ENCODE data around the gene ZNRF1. TPM values are rescaled to one million over a fixed set of nuclear protein-coding genes. Genes with fewer than 3 reads are reported as not detected.

Gene ZNRF1
- total and polyA plus RNA-seq, 5 donors from 2014 or later = 3.2 to 15.1 (median 6.2) TPM

DNA sequence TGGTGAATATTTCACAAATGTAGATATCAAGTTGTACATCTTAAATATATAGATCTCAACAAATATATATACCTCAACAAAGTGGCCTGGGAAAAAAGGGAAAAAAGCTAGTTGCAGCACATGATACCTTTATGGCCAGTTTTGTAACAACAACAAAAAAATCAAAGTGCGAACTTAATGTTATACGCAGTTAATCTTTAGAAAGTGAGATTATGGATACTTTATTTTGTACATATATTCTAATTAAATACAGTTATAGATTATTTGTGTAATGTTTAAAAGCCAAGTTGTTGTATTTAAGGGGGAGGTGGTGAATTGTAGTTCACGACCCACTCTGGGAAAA is 149.1 kb downstream of the ZNRF1 start:
- peaks cover 4 to 18% (median 9%) of the 10 kb centered on the region in 7 donors for H3K9me3 Mint-ChIP-seq
- peak overlapping the region in 2 of 3 donors; percentile 15 to 83 for H3K27ac Mint-ChIP-seq
- Histone ChIP-seq H3K4me3 (ENCODE audit: low read depth, low read length) (peak overlapping the region; percentile 54), H3K9me3 (ENCODE audit: control insufficient read depth in 2 of 2, low read length in 2 of 2) (peaks cover 14 to 19% of the 10 kb centered on the region in 2 experiments), H3K36me3 (ENCODE audit: control insufficient read depth, insufficient read depth, low read length) (peaks cover 9% of the 10 kb centered on the region), H3K4me1 (ENCODE audit: control insufficient read depth, insufficient read depth, low read length, poor library complexity, severe bottlenecking) (peaks cover 10% of the 10 kb centered on the region), H3K27me3 (ENCODE audit: control insufficient read depth, insufficient read depth, low read length) (no peaks in the 10 kb centered on the region), H3K27ac (ENCODE audit: insufficient read depth, low read length, poor library complexity, severe bottlenecking) (peak overlapping the region; percentile 78)
- no peak for DNase-seq
- no peak for ATAC-seq (ENCODE audit: low read depth in 2 of 2)
- peaks cover 21% of the 10 kb centered on the region for H3K36me3 Mint-ChIP-seq
- H3K4me1 Mint-ChIP-seq = peaks cover 13 to 32% (median 23%) of the 10 kb centered on the region in 4 donors
- H3K4me3 Mint-ChIP-seq = peak overlapping the region; percentile 78 to 95 (median 90)
- H3K27me3 Mint-ChIP-seq = no peaks in the 10 kb centered on the region

DNA sequence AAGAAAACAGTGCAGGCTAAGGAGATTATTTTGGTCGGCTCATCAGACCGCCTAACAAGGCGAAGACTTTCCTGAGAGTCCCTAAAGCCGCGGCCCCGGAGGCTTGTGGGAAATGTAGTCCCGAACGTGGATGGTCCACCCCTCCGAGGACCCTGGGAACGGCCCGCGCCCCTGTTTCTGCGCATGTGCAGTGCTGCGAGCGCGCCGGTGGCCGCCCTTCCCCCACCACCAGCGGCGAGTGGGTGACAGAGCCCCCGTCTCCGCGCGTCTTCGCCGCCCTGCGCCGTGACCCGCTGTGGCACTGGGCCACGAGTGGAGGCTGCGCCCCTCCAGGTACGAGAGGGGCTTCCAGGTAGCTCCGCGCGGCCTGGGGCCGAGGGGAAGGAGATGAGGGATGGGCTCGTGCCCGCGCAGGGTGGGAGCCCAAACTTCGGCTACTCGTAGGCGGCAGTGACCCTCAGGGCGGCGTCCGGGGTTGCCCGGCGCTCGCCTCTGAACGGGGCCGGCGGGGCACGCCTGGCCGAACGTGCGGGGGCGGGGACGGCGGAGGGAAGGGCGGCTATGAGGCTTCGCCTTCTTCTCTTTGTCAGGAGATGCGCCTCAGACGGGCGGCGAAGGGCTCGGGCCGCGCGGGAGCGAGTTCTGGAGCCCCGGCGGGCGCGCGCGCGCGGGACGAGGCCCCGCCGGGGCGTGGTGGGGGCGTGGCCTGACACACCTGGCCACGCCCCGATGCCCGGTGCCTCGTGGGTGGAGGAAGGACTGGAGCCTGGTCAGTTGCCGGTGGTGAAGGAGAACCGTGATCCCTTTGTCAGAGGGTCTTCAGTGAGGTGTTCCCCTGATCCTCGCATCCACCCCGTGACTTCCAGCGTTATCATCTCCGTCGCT is 149.7 kb downstream of the ZNRF1 start, which contains the start of gene ZFP1:
ZFP1 (plus strand) TSS at position 214 of the 885 bp plus-strand sequence. CDS start 4,428 bp downstream, outside the sequence.
- H3K9me3 Mint-ChIP-seq = peaks cover 4 to 19% (median 9%) of the 10 kb centered on the region in 7 donors
- H3K4me1 Mint-ChIP-seq = peaks cover 15 to 32% (median 24%) of the 10 kb centered on the region in 4 donors
- peak within 1 kb of the TSS; percentile 69 to 83 (median 80) for H3K27ac Mint-ChIP-seq
- Histone ChIP-seq H3K4me3 (ENCODE audit: low read depth, low read length) (peak within 1 kb of the TSS; percentile 95), H3K27me3 (ENCODE audit: control insufficient read depth, insufficient read depth, low read length) (no peaks in the 10 kb centered on the region), H3K9me3 (ENCODE audit: control insufficient read depth in 2 of 2, low read length in 2 of 2) (peaks cover 16 to 19% of the 10 kb centered on the region in 2 experiments), H3K27ac (ENCODE audit: insufficient read depth, low read length, poor library complexity, severe bottlenecking) (peak within 1 kb of the TSS; percentile 78), H3K36me3 (ENCODE audit: control insufficient read depth, insufficient read depth, low read length) (peaks cover 15% of the 10 kb centered on the region), H3K4me1 (ENCODE audit: control insufficient read depth, insufficient read depth, low read length, poor library complexity, severe bottlenecking) (peaks cover 10% of the 10 kb centered on the region)
- H3K4me3 Mint-ChIP-seq = peak within 1 kb of the TSS; percentile 89 to 95 (median 92)
- H3K27me3 Mint-ChIP-seq = no peaks in the 10 kb centered on the region
- peak; percentile 90 to 93 (median 92) for DNase-seq
- peak; percentile 89 to 90 for ATAC-seq (ENCODE audit: low read depth in 2 of 2)
- H3K36me3 Mint-ChIP-seq = peaks cover 25% of the 10 kb centered on the region

DNA sequence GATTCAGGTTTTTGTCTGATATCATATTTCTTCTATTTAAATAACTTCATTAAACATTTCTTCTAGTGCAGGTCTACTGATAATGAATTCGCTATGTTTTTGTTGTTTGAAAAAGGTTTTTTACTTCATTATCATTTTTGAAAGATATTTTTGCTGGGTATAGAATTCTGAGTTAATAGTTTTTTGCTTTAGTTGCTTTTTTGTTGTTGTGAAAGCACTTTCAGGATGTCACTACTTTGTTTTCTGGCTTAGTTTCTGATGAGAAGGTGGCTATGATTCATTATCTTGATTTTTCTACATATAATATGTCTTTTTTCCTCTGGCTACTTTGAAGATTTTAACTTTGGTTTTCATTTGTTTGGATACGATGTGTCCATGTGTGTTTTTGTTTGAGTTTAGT is 153.0 kb downstream of the ZNRF1 start:
- no peak overlapping the region for H3K4me3 ChIP-seq (ENCODE audit: low read depth, low read length)
- peaks cover 33% of the 10 kb centered on the region for H3K36me3 Mint-ChIP-seq

GRCh38 chr16:75152635-75153034 is 153.8 kb downstream of the ZNRF1 start:
- Mint-ChIP-seq H3K4me3 (peak overlapping the region in 3 of 4 donors; percentile 17 to 81 (median 78)), H3K27me3 (no peaks in the 10 kb centered on the region), H3K9me3 (peaks cover 6 to 20% (median 14%) of the 10 kb centered on the region in 7 donors), H3K36me3 (peaks cover 40% of the 10 kb centered on the region), H3K27ac (no peak overlapping the region), H3K4me1 (peaks cover 19 to 34% (median 23%) of the 10 kb centered on the region in 4 donors)
- H3K4me3 ChIP-seq (ENCODE audit: low read depth, low read length) = no peak overlapping the region
- peaks cover 10% of the 10 kb centered on the region for H3K4me1 ChIP-seq (ENCODE audit: control insufficient read depth, insufficient read depth, low read length, poor library complexity, severe bottlenecking)
- no peaks in the 10 kb centered on the region for H3K27me3 ChIP-seq (ENCODE audit: control insufficient read depth, insufficient read depth, low read length)
- ATAC-seq (ENCODE audit: low read depth in 2 of 2) (no peak), DNase-seq (no peak)
- no peak overlapping the region for H3K27ac ChIP-seq (ENCODE audit: insufficient read depth, low read length, poor library complexity, severe bottlenecking)
- peaks cover 16 to 19% of the 10 kb centered on the region in 2 experiments for H3K9me3 ChIP-seq (ENCODE audit: control insufficient read depth in 2 of 2, low read length in 2 of 2)
- H3K36me3 ChIP-seq (ENCODE audit: control insufficient read depth, insufficient read depth, low read length) = peaks cover 30% of the 10 kb centered on the region

More for the DNA sequence above, 153.0 kb downstream of the ZNRF1 start:
- Mint-ChIP-seq H3K27ac (no peak overlapping the region), H3K27me3 (no peaks in the 10 kb centered on the region), H3K4me3 (peak overlapping the region in 3 of 4 donors; percentile 62 to 81 (median 78)), H3K4me1 (peaks cover 19 to 32% (median 24%) of the 10 kb centered on the region in 4 donors), H3K9me3 (peaks cover 6 to 20% (median 14%) of the 10 kb centered on the region in 7 donors)
- Histone ChIP-seq H3K36me3 (ENCODE audit: control insufficient read depth, insufficient read depth, low read length) (peaks cover 30% of the 10 kb centered on the region), H3K27ac (ENCODE audit: insufficient read depth, low read length, poor library complexity, severe bottlenecking) (no peak overlapping the region), H3K27me3 (ENCODE audit: control insufficient read depth, insufficient read depth, low read length) (no peaks in the 10 kb centered on the region), H3K9me3 (ENCODE audit: control insufficient read depth in 2 of 2, low read length in 2 of 2) (peaks cover 16 to 19% of the 10 kb centered on the region in 2 experiments), H3K4me1 (ENCODE audit: control insufficient read depth, insufficient read depth, low read length, poor library complexity, severe bottlenecking) (peaks cover 10% of the 10 kb centered on the region)
- DNase-seq = no peak
- ATAC-seq (ENCODE audit: low read depth in 2 of 2) = no peak

DNA sequence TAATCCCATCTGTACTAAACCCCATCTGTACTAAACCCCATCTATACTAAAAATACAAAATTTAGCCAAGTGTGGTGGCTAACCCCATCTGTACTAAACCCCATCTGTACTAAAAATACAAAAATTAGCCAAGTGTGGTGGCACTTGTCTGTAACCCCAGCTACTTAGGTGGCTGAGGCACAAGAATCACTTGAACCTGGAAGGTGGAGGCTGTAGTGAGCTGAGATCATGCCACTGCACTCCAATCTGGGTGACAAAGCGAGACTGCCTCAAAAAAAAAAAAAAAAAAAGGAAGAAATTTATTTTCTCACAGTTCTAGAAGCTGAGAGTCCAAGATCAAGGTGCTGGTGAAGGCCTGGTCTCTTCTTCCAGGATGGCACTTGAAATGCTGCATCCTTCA is 161.6 kb downstream of the ZNRF1 start:
- Histone ChIP-seq H3K27ac (ENCODE audit: insufficient read depth, low read length, poor library complexity, severe bottlenecking) (no peak overlapping the region), H3K4me1 (ENCODE audit: control insufficient read depth, insufficient read depth, low read length, poor library complexity, severe bottlenecking) (no peaks in the 10 kb centered on the region), H3K9me3 (ENCODE audit: control insufficient read depth in 2 of 2, low read length in 2 of 2) (peaks cover 3 to 8% of the 10 kb centered on the region in 2 experiments), H3K4me3 (ENCODE audit: low read depth, low read length) (no peak overlapping the region), H3K27me3 (ENCODE audit: control insufficient read depth, insufficient read depth, low read length) (no peaks in the 10 kb centered on the region), H3K36me3 (ENCODE audit: control insufficient read depth, insufficient read depth, low read length) (peaks cover 22% of the 10 kb centered on the region)
- Mint-ChIP-seq H3K36me3 (peaks cover 52% of the 10 kb centered on the region), H3K4me1 (peaks cover 0 to 13% (median 8%) of the 10 kb centered on the region in 4 donors), H3K4me3 (no peak overlapping the region), H3K27me3 (no peaks in the 10 kb centered on the region), H3K27ac (no peak overlapping the region), H3K9me3 (peaks cover 0 to 11% (median 7%) of the 10 kb centered on the region in 7 donors)
- no peak for ATAC-seq (ENCODE audit: low read depth in 2 of 2)
- DNase-seq = no peak

Other genes starting within 250 kb of the ZNRF1 start
- gene FA2H, start 224.2 kb upstream of the ZNRF1 start, total RNA-seq = 1.8 TPM
- gene FA2H, start 224.2 kb upstream of the ZNRF1 start, polyA plus RNA-seq = not detected
- 89.2 TPM for gene WDR59, start 13.9 kb upstream of the ZNRF1 start, total RNA-seq
- 10 to 100 TPM; 11.4 to 14.9 (median 13.0) TPM for gene WDR59, start 13.9 kb upstream of the ZNRF1 start, polyA plus RNA-seq
- gene LDHD, start 117.8 kb downstream of the ZNRF1 start, total RNA-seq = not detected
- under 1 TPM in 3 of 4 donors, not detected in 1; 0.10 to 0.32 (median 0.15) TPM for gene LDHD, start 117.8 kb downstream of the ZNRF1 start, polyA plus RNA-seq
- 14.2 TPM for gene ZFP1, start 149.5 kb downstream of the ZNRF1 start, total RNA-seq
- gene ZFP1, start 149.5 kb downstream of the ZNRF1 start, polyA plus RNA-seq = 10 to 100 TPM; 15.6 to 19.2 (median 16.7) TPM
- not detected for gene CTRB2, start 208.1 kb downstream of the ZNRF1 start, total RNA-seq
- gene CTRB2, start 208.1 kb downstream of the ZNRF1 start, polyA plus RNA-seq = not detected
- gene CTRB1, start 220.0 kb downstream of the ZNRF1 start, total RNA-seq = not detected
- not detected for gene CTRB1, start 220.0 kb downstream of the ZNRF1 start, polyA plus RNA-seq

Data from CD4-positive, CD25-positive, alpha-beta regulatory T cell (primary cell).